GM19397 (cell line): ENCODE results near the gene HSD17B3.
"Not testable (repeated sequence)": the region's sequence is repeated elsewhere in the genome, so short reads cannot be mapped to it uniquely, and the experiment has no call there.

Source experiments
- ATAC-seq: cut with Tn5 transposase; IDR thresholded peaks from one replicate; pipeline ENCODE4 v1.9.1; 2021; ENCODE audit warnings: mild to moderate bottlenecking, moderate library complexity; ENCODE audit not compliant: unreplicated experiment

Gene HSD17B3

DNA sequence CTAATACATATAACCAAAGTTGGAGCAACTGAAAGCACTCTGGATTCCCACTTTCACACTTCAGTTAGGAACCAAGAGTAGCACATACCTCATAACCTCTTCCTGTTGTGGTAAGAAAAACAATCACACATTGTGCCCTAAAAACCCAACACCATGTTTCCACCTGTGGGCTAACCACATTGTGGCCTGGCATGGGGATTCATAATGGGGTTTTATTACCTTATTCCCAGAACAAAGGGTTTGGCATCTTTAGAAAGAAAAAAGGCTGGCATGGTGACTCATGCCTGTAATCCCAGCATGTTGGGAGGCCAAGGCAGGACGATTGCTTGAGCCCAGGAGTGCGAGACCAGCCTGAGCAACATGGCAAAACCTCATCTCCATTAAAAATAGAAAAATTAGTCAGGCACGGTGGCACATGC is 60.6 kb downstream of the HSD17B3 start:
- ATAC-seq: no peak

DNA sequence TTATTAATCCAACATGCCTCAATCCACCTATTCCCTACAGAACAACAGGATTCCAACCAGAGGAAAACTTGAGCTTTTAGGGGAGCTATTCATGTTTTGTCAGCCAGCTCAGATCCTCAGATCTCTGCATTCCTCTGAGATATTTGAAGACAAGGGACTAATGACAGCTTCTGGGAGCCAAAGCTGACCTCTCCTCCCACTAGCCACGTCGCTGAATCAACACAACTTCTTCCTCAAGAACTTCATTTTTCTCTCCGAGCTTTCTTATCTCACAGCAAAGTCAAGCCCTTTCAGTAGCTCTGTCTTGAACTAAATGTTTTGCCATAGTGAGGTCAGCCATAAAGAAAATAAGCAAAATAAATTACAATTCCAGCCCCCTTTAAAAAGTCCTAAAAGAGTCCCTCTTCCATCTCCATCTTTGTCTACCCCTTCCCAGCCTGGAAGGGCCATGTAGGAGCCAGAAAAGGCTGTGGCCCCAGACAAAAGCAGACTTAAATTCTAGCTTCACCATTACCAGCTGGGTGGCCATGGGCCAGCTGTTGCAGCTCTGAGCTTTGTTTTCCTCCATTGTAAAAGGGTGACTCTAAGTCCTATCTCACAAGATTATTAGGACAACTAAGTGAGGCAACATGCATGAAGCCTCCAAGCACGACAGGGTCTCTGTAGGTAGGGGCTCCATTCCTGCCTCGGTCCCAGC is 65.0 kb downstream of the HSD17B3 start:
- no peak for ATAC-seq

DNA sequence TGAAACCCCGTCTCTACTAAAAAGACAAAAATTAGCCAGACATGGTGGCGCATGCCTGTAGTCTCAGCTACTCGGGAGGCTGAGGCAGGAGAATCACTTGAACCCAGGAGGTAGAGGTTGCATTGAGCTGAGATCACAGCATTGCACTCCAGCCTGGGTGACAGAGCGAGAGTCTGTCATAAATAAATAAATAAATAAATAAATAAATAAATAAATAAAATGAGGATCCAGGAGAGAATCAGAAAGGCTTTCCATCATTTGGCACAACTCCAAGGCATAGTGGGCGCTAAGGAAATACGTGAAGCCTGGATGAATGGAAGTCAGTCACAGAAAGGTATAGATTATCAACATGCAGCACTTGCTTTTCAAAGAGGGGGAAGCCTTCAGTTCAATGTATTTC is 65.6 kb downstream of the HSD17B3 start:
- not testable (repeated sequence) for ATAC-seq

DNA sequence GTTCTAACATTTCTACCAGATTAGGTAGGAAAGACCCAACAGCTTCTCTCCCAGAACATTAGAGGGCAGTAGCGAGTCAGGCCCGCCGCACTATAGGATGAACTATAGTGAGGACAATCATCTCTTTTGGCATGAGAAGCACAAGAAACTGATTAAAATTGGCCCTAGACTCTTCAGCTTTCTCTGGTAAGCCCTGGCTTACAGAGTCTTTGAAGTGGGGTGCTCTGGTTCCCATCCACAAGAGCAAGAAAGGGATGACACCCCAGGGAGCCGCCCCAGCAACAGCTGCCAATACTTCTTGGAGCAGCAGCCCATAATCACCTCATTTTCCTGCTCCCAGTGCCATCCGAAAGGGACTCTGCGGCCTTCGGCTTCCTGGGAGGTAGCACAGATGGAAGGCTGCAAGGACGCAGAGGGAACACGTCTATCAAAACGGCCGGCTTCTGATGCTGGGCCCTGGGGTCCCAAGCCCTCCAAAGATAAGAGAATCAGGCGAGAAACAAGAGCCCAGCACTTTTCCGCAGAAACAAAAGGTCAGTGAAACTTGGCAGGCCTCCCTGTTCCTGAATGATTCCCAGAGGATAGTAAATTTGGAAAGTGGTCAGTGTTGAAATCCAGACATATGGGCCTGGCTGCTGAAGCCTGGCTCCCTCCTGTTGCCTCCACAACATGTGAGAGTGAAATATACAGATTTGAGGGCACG is 69.3 kb downstream of the HSD17B3 start:
- ATAC-seq: no peak

DNA sequence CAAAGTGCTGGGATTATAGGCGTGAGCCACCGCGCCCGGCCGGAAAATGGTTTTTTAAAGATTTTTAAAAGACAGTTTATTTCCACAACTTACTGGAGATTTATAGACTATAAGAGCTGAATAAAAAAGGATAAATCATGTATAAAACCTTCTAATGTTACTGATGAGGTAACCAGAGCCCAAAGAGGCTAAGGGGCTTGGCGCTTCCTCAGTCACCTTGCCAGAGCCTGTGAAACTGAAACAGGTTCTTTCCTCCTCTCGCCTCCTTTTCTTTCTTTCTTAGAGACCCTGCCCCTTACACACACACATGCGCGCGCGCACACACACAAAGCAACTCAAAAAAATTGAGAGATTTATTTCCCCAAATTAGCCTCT is 69.8 kb downstream of the HSD17B3 start:
- ATAC-seq: no peak

DNA sequence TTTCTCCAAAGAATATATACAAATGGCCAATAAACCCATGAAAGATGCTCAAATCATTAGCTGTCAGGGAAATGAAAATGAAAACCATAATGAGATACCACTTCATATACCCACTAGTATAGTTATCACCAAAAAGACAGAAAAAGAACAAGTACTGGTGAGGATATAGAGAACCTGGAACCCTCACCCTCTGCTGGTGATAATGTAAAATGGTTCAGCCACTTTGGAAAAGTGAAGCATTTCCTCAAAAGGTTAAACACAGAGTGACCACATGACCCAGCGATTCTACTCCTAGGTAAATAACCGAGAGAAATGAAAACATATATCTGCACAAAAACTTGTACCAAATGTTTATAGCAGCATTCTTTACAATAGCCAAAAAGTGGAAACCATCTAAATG is 72.0 kb downstream of the HSD17B3 start:
- no peak for ATAC-seq

DNA sequence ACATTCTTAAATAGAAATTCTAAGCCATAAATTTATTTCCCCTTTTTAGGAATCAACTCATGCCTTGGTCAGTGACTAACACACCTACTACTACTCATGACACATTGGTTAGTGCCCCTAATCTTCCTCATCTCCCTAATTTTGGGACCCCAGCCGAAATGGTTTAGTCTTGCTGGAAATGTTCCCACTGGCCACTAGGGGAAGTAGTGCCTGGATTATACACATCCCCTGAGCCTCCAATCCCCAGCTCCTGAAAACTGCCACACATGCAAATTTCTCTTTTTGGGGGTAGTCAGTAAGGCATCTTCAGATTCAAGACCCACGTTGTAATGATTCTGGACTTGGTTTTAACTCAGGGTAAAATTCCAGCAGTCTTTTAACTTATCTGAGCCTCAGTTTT is 79.8 kb downstream of the HSD17B3 start:
- no peak for ATAC-seq

DNA sequence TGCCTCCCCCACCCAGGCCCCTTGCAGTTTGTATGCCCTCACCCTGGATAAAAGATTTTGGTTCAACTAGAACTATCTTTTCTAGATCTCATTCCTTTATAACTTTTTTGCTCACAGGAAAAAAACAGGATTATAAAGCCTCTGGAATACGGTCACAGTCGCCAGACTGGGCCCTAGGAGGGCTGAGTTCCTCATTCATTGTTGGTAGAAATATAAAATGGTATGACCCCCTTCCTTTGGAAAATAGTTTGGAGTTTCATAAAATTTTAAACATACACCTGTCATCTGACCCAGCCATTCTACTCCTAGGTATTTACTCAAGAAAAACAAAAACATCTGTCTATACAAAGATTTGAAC is 82.1 kb downstream of the HSD17B3 start:
- ATAC-seq: no peak

DNA sequence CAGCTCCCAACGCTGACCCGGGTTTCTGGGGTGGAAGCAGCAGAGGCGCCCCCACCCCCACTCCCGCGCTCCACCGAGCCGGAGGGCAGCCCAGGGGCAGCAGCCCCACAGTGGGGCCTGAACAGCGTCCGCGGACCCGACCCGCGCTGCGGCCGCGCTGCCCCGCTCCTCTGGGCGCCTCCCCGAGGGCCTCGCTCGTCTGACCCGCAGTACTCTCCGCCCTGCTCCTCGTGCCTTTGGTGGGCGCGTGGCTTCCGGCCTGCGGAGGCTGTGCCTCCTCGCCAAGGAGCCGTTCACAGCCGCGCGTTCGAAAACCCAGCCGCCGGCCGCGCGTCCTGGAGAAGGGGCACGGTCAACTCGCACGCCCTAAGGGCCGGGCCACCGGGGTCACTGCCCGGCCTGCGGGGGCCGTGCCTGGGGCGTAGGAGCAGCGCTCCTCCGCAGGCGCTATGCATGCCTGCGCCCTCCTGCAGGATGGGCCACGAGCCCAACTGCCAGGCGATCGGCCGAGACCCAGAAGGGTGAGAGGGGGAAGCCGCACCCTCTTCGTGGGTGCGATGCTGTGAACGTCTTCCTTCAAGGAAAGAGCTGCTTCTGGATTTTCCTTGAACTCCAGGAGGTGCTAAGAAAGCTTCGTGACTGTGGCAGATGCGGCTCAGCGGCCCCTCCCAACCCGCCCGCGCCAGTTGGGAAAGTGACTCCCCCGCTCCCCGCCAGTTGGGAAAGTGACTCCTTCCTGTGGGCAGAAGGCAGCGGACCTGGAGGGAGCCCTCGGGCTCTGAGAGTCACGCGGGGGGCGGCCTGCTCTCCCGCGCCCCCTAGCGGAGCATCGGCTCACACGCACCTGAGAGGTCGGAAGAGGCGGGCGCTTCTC is 82.7 kb downstream of the HSD17B3 start:
- no peak for ATAC-seq

DNA sequence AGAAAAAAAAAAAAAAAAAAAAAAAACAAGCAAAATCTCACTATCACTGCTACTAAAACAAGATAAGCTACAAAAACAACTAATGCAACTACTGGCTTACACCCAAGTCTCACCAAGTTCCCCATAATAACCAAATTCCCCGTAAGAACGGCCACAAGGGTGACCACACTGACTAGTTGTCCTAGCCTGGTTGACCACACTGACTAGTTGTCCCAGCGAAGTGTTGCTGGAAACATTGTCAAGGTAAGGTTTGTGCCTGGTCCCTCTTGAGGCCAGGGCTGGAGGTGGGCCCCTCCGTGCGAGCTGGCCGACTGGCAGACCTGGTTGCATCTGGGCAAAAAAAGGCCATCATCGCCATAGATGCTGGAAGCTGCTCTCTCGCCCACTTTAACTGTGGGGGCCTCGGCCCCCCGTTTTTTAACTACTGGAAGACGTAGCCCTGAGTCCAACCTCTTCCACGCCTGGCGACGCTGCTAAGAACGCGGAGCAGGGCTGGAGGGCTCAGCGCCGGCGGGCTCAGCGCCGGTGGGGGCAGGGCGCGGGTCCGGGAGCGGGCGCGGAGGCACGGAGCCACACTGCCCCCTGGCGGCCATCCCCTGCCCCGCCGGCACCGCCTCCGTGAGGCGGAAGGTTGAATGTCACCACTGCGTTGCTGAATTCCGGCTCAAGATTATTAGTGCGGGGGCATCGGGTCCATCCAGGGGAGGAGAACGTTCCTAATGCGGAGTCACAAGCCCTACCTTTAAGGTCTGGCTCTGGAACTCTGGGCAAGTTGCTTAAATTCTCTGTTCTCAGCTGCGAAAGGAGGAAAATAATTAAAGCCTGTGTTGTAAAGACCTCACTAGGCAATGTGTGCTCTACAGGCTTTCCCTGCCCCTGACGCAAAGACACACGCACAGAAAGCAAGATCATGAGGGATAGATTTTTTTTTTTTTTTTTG is 84.0 kb downstream of the HSD17B3 start:
- peak; percentile 81 for ATAC-seq

DNA sequence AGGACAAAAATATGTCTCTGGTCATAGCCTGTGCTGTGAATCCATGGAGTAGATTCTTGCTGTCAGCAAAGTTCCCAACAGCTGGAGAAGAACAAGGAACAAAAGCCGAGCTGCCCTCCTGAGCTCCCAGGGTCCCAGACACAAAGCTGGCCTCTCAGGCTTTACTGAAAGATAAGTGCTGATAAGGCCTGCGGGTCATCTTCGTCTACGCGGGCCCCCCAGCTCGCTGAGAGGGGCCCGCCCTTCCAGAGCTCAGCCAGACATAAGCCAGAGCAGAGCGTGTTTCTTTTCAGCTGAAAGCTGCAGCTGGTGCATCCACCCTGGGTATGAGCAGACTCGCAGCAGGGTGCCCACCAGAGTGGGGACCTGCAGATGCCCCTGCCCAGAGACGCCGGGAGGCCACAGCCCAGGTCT is 84.7 kb downstream of the HSD17B3 start:
- no peak for ATAC-seq

DNA sequence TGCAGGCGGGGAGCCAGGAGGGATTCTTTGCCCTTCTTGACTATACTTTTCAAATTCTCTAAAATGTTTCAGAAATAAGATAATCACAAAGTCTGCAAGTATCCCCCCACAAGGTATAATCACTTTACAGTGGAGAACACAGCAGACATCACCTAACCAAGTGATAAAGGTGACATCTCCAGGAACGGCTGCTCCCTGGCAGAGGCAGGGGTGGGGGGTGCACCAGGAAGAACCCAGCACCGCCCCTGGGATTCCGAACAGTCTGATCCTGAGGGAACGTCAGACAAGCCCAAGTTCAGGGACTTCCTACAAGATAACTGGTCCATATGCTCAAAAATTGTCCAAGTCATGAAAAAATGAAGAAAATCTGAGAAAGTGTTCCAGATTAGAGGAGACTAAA is 85.4 kb downstream of the HSD17B3 start:
- ATAC-seq: no peak

DNA sequence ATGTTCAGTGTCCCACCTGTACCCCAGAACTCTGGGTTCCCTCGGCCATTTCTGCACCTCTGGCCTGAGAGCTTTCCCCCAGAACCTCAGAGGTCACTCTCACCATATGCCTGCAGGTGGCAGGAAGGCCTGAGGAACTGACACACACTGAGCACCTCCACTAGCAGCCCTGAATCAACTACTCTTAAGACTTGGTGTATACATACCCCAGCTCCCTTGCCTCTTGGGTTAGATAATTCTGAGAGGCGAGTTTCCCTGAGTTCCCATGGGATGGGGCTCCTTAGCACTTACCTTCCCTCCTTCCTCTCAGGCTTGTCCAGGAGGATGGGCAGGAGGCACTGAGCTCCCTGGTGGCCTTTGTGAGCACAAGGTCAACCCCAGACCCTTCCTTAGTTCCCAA is 86.1 kb downstream of the HSD17B3 start:
- ATAC-seq: no peak

DNA sequence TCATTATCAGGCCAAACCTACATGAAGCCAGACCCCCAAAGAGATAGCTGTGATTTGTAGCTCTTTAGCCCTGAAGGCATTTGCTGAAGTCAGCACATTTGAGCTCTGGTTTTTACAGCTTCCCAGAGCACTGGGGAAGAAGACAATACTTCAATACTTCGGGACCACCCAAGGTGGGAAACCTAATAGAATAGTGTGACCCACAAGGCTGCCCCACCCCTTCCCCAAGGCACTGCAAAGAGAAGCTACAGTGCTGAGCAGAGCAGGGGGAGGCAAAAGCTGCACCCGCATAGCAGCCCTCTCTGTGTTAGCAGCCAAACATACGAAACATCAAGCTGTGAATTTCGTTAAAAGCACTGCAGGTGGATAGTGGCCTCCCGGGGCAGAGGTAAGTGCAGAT is 87.3 kb downstream of the HSD17B3 start:
- ATAC-seq: no peak

DNA sequence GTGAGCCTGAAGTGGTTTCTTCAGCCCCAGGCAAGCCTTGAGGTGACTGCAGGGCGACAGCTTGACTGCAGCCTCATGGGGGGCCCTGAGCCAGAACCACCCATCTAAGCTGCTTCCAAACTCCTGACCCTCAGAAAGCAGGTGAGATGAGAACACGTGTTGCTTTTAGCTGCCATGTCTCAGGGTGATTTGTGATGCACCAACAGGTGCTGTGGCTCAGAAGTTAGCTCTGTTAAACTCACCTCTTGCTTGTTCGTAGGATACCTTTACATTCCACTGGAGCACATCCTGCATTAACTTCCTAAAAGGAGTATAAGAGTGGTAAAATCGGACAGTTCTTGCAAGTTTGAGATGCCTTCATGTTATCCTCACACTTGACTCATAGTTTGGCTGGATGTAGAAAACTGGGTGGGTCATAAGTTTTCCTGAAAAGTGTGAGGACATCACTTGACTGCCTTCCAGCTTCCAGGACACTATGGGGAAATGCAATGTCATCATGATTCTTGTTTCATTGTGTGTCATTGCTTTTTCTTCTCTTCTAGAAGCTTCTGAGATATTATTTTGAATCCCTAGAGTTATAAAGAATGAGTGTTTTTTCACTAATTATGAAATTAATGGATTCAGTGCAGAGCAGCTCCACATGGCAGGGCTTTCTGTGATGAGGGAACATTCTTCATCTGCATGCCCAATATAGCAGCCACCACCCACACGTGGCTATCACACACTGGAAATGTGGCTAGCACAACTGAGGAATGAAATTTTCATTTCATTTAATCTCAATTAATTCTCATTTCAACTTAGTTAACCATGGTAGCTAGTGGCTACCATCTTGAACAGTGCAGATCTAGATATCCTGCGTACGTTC is 92.3 kb downstream of the HSD17B3 start:
- ATAC-seq: no peak

DNA sequence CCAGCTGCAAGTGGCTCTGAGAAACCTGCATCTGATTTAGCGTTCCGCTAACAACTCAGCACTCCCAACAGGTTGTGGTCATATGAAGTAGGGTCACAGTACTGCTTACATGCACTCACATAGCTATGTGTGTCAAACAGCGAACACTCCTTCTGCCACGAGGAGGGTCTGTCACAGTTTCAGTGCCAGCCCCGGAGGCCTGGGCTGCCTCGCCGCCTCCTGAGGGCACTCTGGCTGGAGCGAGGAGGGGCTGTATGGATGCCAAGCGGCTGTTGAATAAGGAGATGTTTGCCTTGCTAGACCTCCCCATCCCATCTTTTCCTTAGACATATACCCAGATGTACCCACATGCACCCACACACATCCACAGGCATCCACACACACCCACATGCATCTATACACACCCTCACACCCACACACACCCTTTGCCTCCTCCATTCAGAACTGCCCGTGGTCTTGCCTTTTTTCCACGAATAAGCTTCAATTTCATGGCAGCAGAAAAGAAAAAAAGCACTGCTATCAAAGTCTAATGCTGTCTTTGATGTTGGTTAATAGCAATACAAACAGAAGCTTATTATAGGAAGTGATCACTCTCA is 95.7 kb downstream of the HSD17B3 start:
- no peak for ATAC-seq

DNA sequence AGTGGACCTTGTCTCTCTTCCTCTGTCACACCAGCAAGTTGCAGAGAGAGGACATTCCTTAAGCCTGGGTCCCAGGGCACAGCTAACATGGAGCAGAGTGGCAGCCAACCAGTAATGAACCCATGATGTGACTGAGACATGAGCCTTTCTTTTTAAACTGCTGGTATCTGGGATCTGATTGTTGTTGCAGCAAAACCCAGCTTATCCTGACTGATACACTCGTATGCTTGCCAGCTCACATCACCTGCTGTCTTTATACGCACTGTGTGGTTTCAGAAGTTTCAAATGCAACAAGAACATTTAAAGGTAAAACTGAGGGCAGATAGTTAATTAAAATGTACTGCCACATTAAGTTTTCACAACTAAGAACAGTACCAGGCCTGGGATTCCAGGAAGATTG is 97.1 kb downstream of the HSD17B3 start:
- ATAC-seq: no peak

DNA sequence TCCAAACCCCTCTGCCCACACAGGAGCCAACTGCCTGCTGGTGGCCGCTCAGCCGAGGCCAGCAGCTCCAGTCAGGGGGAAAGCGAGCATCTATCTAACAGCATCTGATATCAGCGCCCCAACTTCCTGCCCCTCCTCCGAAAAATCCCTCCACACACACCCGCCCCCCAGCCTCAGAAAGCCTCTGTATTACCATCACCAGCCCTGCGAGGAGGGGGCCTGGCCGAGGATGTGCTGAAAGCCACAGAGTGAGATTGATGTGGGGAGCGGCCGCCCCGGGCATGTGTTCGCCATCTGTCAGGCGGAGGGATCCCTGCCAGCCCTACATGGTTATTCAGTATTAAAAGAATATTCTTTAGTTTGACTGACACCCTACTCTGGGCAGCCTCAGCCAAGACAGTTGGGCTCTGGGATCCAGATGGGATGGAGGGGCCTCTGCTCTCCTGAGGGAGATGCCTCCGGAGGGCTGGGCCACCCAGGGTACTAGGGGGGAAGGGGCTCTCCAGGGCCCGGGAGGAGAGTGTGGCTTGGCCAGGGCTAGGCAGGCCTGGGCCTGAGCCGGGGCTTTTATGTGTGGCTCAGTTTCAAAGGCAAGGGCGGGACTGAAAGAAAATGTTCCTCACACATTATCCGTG is 98.0 kb downstream of the HSD17B3 start:
- no peak for ATAC-seq
